C4-2B (cell line): ENCODE data around the gene ARL8B.

Experiments
- CTCF ChIP-seq: fragments of 450-650 bp; conservative IDR thresholded peaks from 2 replicates; pipeline ENCODE4 v1.5.1; 2017; ENCODE audit warnings: mild to moderate bottlenecking
- ZFX ChIP-seq: fragments of 450-650 bp; IDR thresholded peaks from 2 replicates; pipeline ENCODE4 v1.6.1; 2017

GRCh38 chr3:5218815-5219214 is 96.7 kb downstream of the ARL8B start:
- TF ChIP-seq CTCF (no peak), ZFX (no peak)
